ENCODE data around the gene TMEM79. TPM values are rescaled to one million over a fixed set of nuclear protein-coding genes. Genes with fewer than 3 reads are reported as not detected.

The TMEM79 gene
- total RNA-seq, 2 donors from 2014 or later = 0.56 to 5.0 TPM

GRCh38 chr1:156253634-156254033, 30.5 kb upstream of the TMEM79 start:
- TF ChIP-seq CTCF (IDR thresholded peaks at IDR 0.05) = no peak
- Histone ChIP-seq H3K27me3 (replicated peaks; ENCODE audit: insufficient read depth) (no peaks in the 10 kb centered on the region), H3K9me3 (no peaks in the 10 kb centered on the region), H3K27ac (no peak overlapping the region), H3K4me1 (ENCODE audit: control insufficient read depth in 1 of 2, low read depth in 2 of 2) (no peaks in the 10 kb centered on the region), H3K4me3 (no peak overlapping the region), H3K36me3 (peaks cover 66% of the 10 kb centered on the region)
- no peak for ATAC-seq (ENCODE audit: insufficient number of reproducible peaks, low FRiP score, low read depth)
- DNase-seq (ENCODE audit: low spot score) = no peak

GRCh38 chr1:156257711-156258110, 26.4 kb upstream of the TMEM79 start:
- Histone ChIP-seq H3K27me3 (replicated peaks; ENCODE audit: insufficient read depth) (no peaks in the 10 kb centered on the region), H3K4me1 (ENCODE audit: control insufficient read depth in 1 of 2, low read depth in 2 of 2) (no peaks in the 10 kb centered on the region), H3K36me3 (peaks cover 75% of the 10 kb centered on the region), H3K27ac (no peak overlapping the region), H3K9me3 (no peaks in the 10 kb centered on the region), H3K4me3 (no peak overlapping the region)
- DNase-seq (ENCODE audit: low spot score) (no peak), ATAC-seq (ENCODE audit: insufficient number of reproducible peaks, low FRiP score, low read depth) (no peak)
- no peak for TF ChIP-seq CTCF (IDR thresholded peaks at IDR 0.05)

GRCh38 chr1:156258859-156259258, 25.3 kb upstream of the TMEM79 start:
- Histone ChIP-seq H3K27me3 (replicated peaks; ENCODE audit: insufficient read depth) (no peaks in the 10 kb centered on the region), H3K4me1 (ENCODE audit: control insufficient read depth in 1 of 2, low read depth in 2 of 2) (no peaks in the 10 kb centered on the region), H3K4me3 (no peak overlapping the region), H3K36me3 (peaks cover 75% of the 10 kb centered on the region), H3K9me3 (no peaks in the 10 kb centered on the region), H3K27ac (no peak overlapping the region)
- DNase-seq (ENCODE audit: low spot score) = no peak
- ATAC-seq (ENCODE audit: insufficient number of reproducible peaks, low FRiP score, low read depth) = no peak
- TF ChIP-seq CTCF (IDR thresholded peaks at IDR 0.05) = no peak

- H3K27me3 ChIP-seq (replicated peaks; ENCODE audit: insufficient read depth) = no peaks in the 10 kb centered on the region
- ATAC-seq (ENCODE audit: insufficient number of reproducible peaks, low FRiP score, low read depth) = no peak
- no peak overlapping the region for H3K4me3 ChIP-seq
- no peak for DNase-seq (ENCODE audit: low spot score)
- peaks cover 68% of the 10 kb centered on the region for H3K36me3 ChIP-seq
- no peak for TF ChIP-seq CTCF (IDR thresholded peaks at IDR 0.05)
- no peak overlapping the region for H3K27ac ChIP-seq
- no peaks in the 10 kb centered on the region for H3K4me1 ChIP-seq (ENCODE audit: control insufficient read depth in 1 of 2, low read depth in 2 of 2)
- H3K9me3 ChIP-seq = no peaks in the 10 kb centered on the region
Observed at GRCh38 chr1:156259805-156260204, 24.3 kb upstream of the TMEM79 start.

- H3K27ac ChIP-seq = no peak overlapping the region
- no peaks in the 10 kb centered on the region for H3K9me3 ChIP-seq
- no peaks in the 10 kb centered on the region for H3K4me1 ChIP-seq (ENCODE audit: control insufficient read depth in 1 of 2, low read depth in 2 of 2)
- no peak for TF ChIP-seq CTCF (IDR thresholded peaks at IDR 0.05)
- no peak for DNase-seq (ENCODE audit: low spot score)
- H3K4me3 ChIP-seq = no peak overlapping the region
- H3K36me3 ChIP-seq = peaks cover 78% of the 10 kb centered on the region
- H3K27me3 ChIP-seq (replicated peaks; ENCODE audit: insufficient read depth) = no peaks in the 10 kb centered on the region
- no peak for ATAC-seq (ENCODE audit: insufficient number of reproducible peaks, low FRiP score, low read depth)
Observed at GRCh38 chr1:156260896-156261295, 23.2 kb upstream of the TMEM79 start.
